ENCODE measurements around the gene CAPN6. TPM values are rescaled to one million over a fixed set of nuclear protein-coding genes. Genes with fewer than 3 reads are reported as not detected.
A peak's percentile ranks its signal among the peaks of the same experiment; 100 is the strongest.

Gene CAPN6
- total RNA-seq, result 1 to 10 TPM in 2 of 3 donors, not detected in 1; 5.6 to 5.9 TPM

GRCh38 chrX:111270339-111270738 is at the start of gene CAPN6:
Gene CAPN6, minus strand, starts transcription at chrX:111270483. Its CDS starts 6,547 bp downstream, at chrX:111263936.
- peak in 1 of 2 donors; percentile 31 for DNase-seq (ENCODE audit: low spot score in 2 of 2)
- no peaks in the 10 kb centered on the region for H3K36me3 ChIP-seq
- H3K9me3 ChIP-seq, result no peaks in the 10 kb centered on the region
- peak within 1 kb of the TSS; percentile 3 to 32 for H3K27ac ChIP-seq
- H3K4me3 ChIP-seq, result peak within 1 kb of the TSS in 2 of 3 donors; percentile 32 to 51
- H3K27me3 ChIP-seq, result peaks cover 0 to 72% of the 10 kb centered on the region in 2 donors
- H3K4me1 ChIP-seq, result no peaks in the 10 kb centered on the region
- intact Hi-C loops (cut with DNase I; ENCODE audit: low total_unique reads), result no loop called here
- TF ChIP-seq POLR2AphosphoS5 (IDR thresholded peaks at IDR 0.05) (no peak), CTCF (IDR thresholded peaks at IDR 0.05) (no peak), POLR2A (IDR thresholded peaks at IDR 0.05) (no peak)

- Histone ChIP-seq H3K4me3 (no peak overlapping the region), H3K4me1 (no peaks in the 10 kb centered on the region), H3K36me3 (no peaks in the 10 kb centered on the region), H3K9me3 (no peaks in the 10 kb centered on the region), H3K27ac (no peak overlapping the region), H3K27me3 (peaks cover 0 to 53% of the 10 kb centered on the region in 2 donors)
- no peak for DNase-seq (ENCODE audit: low spot score in 2 of 2)
- TF ChIP-seq POLR2A (IDR thresholded peaks at IDR 0.05) (no peak), POLR2AphosphoS5 (IDR thresholded peaks at IDR 0.05) (no peak), CTCF (IDR thresholded peaks at IDR 0.05) (no peak)
- intact Hi-C loops (cut with DNase I; ENCODE audit: low total_unique reads), result no loop called here
Measured at GRCh38 chrX:111319451-111319850, 49.2 kb upstream of the CAPN6 start.

GRCh38 chrX:111318901-111319300 is 48.6 kb upstream of the CAPN6 start:
- no peak for DNase-seq (ENCODE audit: low spot score in 2 of 2)
- Histone ChIP-seq H3K9me3 (no peaks in the 10 kb centered on the region), H3K27ac (no peak overlapping the region), H3K27me3 (peaks cover 0 to 53% of the 10 kb centered on the region in 2 donors), H3K4me1 (no peaks in the 10 kb centered on the region), H3K36me3 (no peaks in the 10 kb centered on the region), H3K4me3 (no peak overlapping the region)
- TF ChIP-seq POLR2AphosphoS5 (IDR thresholded peaks at IDR 0.05) (no peak), CTCF (IDR thresholded peaks at IDR 0.05) (no peak)
- intact Hi-C loops (cut with DNase I; ENCODE audit: low total_unique reads), result no loop called here

GRCh38 chrX:111309083-111309482 is 38.8 kb upstream of the CAPN6 start:
- peaks cover 0 to 46% of the 10 kb centered on the region in 2 donors for H3K27me3 ChIP-seq
- DNase-seq (ENCODE audit: low spot score in 2 of 2), result no peak
- no peak overlapping the region for H3K4me3 ChIP-seq
- no peak for TF ChIP-seq POLR2A (IDR thresholded peaks at IDR 0.05)
- no peak for TF ChIP-seq CTCF (IDR thresholded peaks at IDR 0.05)
- TF ChIP-seq POLR2AphosphoS5 (IDR thresholded peaks at IDR 0.05), result no peak
- intact Hi-C loops (cut with DNase I; ENCODE audit: low total_unique reads), result no loop called here
- H3K4me1 ChIP-seq, result no peaks in the 10 kb centered on the region
- H3K27ac ChIP-seq, result peak overlapping the region in 1 of 2 donors; percentile 2
- no peaks in the 10 kb centered on the region for H3K9me3 ChIP-seq
- no peaks in the 10 kb centered on the region for H3K36me3 ChIP-seq

- intact Hi-C loops (cut with DNase I; ENCODE audit: low total_unique reads), result no loop called here
- H3K4me3 ChIP-seq, result no peak overlapping the region
- no peaks in the 10 kb centered on the region for H3K4me1 ChIP-seq
- TF ChIP-seq CTCF (IDR thresholded peaks at IDR 0.05) (no peak), POLR2AphosphoS5 (IDR thresholded peaks at IDR 0.05) (no peak), POLR2A (IDR thresholded peaks at IDR 0.05) (no peak)
- H3K27ac ChIP-seq, result no peak overlapping the region
- H3K27me3 ChIP-seq, result peaks cover 0 to 43% of the 10 kb centered on the region in 2 donors
- H3K9me3 ChIP-seq, result no peaks in the 10 kb centered on the region
- H3K36me3 ChIP-seq, result no peaks in the 10 kb centered on the region
- DNase-seq (ENCODE audit: low spot score in 2 of 2), result no peak
Measured at GRCh38 chrX:111308039-111308438, 37.8 kb upstream of the CAPN6 start.

Data from breast epithelium (tissue), 4 donors.